MM.1S (cell line): Measurements from ENCODE around the gene NPW.

ENCODE experiments used
- DNase-seq: peaks from one replicate; pipeline ENCODE4 v3.0.0-alpha.2; 2015
- H2AFZ ChIP-seq: fragments of 300-600 bp; sonication (generic); 2 replicates; pipeline ENCODE4 v1.6.0; 2016; ENCODE audit warnings: antibody characterized with exemption, low read length
- H3F3A ChIP-seq: fragments of 300-600 bp; sonication (generic); 2 replicates; pipeline ENCODE4 v1.6.1; 2016; ENCODE audit warnings: mild to moderate bottlenecking, antibody characterized with exemption, low read length, moderate library complexity, mixed read lengths; ENCODE audit not compliant: insufficient read depth
- H3K27ac ChIP-seq: fragments of 300-600 bp; sonication (generic); 2 replicates; pipeline ENCODE4 v1.5.1; 2016; ENCODE audit warnings: mild to moderate bottlenecking, low read length
- H3K27me3 ChIP-seq: fragments of 300-600 bp; sonication (generic); replicated peaks from 2 replicates; pipeline ENCODE4 v1.6.0; 2016; ENCODE audit warnings: low read length; ENCODE audit not compliant: insufficient read depth
- H3K36me3 ChIP-seq: fragments of 300-600 bp; sonication (generic); replicated peaks from 2 replicates; pipeline ENCODE4 v1.6.1; 2016; ENCODE audit warnings: mild to moderate bottlenecking, low read length, mixed read lengths; ENCODE audit not compliant: insufficient read depth
- H3K4me1 ChIP-seq: fragments of 300-600 bp; sonication (generic); 2 replicates; pipeline ENCODE4 v1.6.1; 2016; ENCODE audit warnings: low read length, mixed read lengths
- H3K4me2 ChIP-seq: fragments of 300-600 bp; sonication (generic); 2 replicates; pipeline ENCODE4 v1.6.0; 2016; ENCODE audit warnings: low read depth, low read length
- H3K4me3 ChIP-seq: fragments of 300-600 bp; sonication (generic); 2 replicates; pipeline ENCODE4 v1.5.1; 2016; ENCODE audit warnings: low read length, mixed read lengths
- H3K79me2 ChIP-seq: fragments of 300-600 bp; sonication (generic); 2 replicates; pipeline ENCODE4 v1.6.1; 2016; ENCODE audit warnings: mixed run types, low read length, mixed read lengths
- H3K9ac ChIP-seq: fragments of 300-600 bp; sonication (generic); 2 replicates; pipeline ENCODE4 v1.6.1; 2016; ENCODE audit warnings: low read length, mixed read lengths
- H3K9me2 ChIP-seq: fragments of 300-600 bp; sonication (generic); replicated peaks from 2 replicates; pipeline ENCODE4 v1.6.1; 2016; ENCODE audit warnings: mild to moderate bottlenecking, low read length, mixed read lengths; ENCODE audit not compliant: insufficient read depth
- H3K9me3 ChIP-seq: fragments of 300-600 bp; sonication (generic); replicated peaks from 2 replicates; pipeline ENCODE4 v1.6.1; 2016; ENCODE audit warnings: mild to moderate bottlenecking, low read length, mixed read lengths; ENCODE audit not compliant: insufficient read depth
- H4K20me1 ChIP-seq: fragments of 300-600 bp; sonication (generic); 2 replicates; pipeline ENCODE4 v1.6.1; 2016; ENCODE audit warnings: mild to moderate bottlenecking, low read length, moderate library complexity, mixed read lengths; ENCODE audit not compliant: insufficient read depth
- CTCF ChIP-seq: fragments of 300-600 bp; sonication (generic); IDR thresholded peaks from 2 replicates; pipeline ENCODE4 v1.5.1; 2016; ENCODE audit warnings: antibody characterized with exemption, low read length, mixed read lengths
- EZH2 ChIP-seq: fragments of 300-600 bp; sonication (generic); optimal IDR thresholded peaks from 2 replicates; pipeline ENCODE3; 2017; ENCODE audit warnings: low read depth, mild to moderate bottlenecking, antibody characterized with exemption, low read length, mixed read lengths
- EZH2phosphoT487 ChIP-seq: fragments of 300-600 bp; sonication (generic); IDR thresholded peaks from 2 replicates; pipeline ENCODE4 v1.6.1; 2018; ENCODE audit warnings: antibody characterized with exemption, low read length

Gene NPW

GRCh38 chr16:1982991-1983543 is 36.5 kb upstream of the NPW start:
- TF ChIP-seq CTCF (no peak), EZH2 (peak; percentile 68), EZH2phosphoT487 (no peak)
- Histone ChIP-seq H4K20me1 (no peaks in the 10 kb centered on the region), H3K27ac (no peak overlapping the region), H3K4me1 (peaks cover 16% of the 10 kb centered on the region), H2AFZ (peak overlapping the region; percentile 62; the same call in 1 of the 2 replicates), H3K4me3 (peak overlapping the region; percentile 57), H3K79me2 (peaks cover 16% of the 10 kb centered on the region), H3F3A (peaks cover 27% of the 10 kb centered on the region), H3K9ac (no peak overlapping the region), H3K27me3 (peaks cover 39% of the 10 kb centered on the region), H3K9me2 (no peaks in the 10 kb centered on the region), H3K9me3 (no peaks in the 10 kb centered on the region), H3K36me3 (0 out of 2 replicates have a peak, but pooled peaks cover 4% of the 10 kb centered on the region), H3K4me2 (peak overlapping the region; percentile 97)
- DNase-seq: no peak

GRCh38 chr16:1983544-1984346 is 35.8 kb upstream of the NPW start, which contains the start of gene GFER:
GFER (plus strand) TSS chr16:1984193; CDS start chr16:1984219, 26 bp downstream.
- no peaks in the 10 kb centered on the region for H3K9me3 ChIP-seq
- TF ChIP-seq CTCF (peak; percentile 39), EZH2 (no peak), EZH2phosphoT487 (no peak)
- H3K27ac ChIP-seq: no peak within 1 kb of the TSS
- H2AFZ ChIP-seq: peak within 1 kb of the TSS; percentile 62
- peak within 1 kb of the TSS; percentile 97 for H3K4me2 ChIP-seq
- H3K27me3 ChIP-seq: peaks cover 39% of the 10 kb centered on the region
- no peaks in the 10 kb centered on the region for H4K20me1 ChIP-seq
- peak within 1 kb of the TSS; percentile 99 for H3K4me3 ChIP-seq
- H3K9ac ChIP-seq: peak within 1 kb of the TSS; percentile 86
- peaks cover 16% of the 10 kb centered on the region for H3K4me1 ChIP-seq
- 0 out of 2 replicates have a peak, but pooled peaks cover 4% of the 10 kb centered on the region for H3K36me3 ChIP-seq
- peaks cover 27% of the 10 kb centered on the region for H3F3A ChIP-seq
- H3K9me2 ChIP-seq: no peaks in the 10 kb centered on the region
- peaks cover 16% of the 10 kb centered on the region for H3K79me2 ChIP-seq
- DNase-seq: peak; percentile 90

GRCh38 chr16:1984347-1985225 is 35.0 kb upstream of the NPW start:
- H3K9me3 ChIP-seq: no peaks in the 10 kb centered on the region
- H2AFZ ChIP-seq: peak overlapping the region; percentile 9
- H3K79me2 ChIP-seq: peaks cover 16% of the 10 kb centered on the region
- H3F3A ChIP-seq: peaks cover 27% of the 10 kb centered on the region
- no peaks in the 10 kb centered on the region for H3K9me2 ChIP-seq
- H3K36me3 ChIP-seq: 0 out of 2 replicates have a peak, but pooled peaks cover 4% of the 10 kb centered on the region
- DNase-seq: no peak
- H3K4me3 ChIP-seq: peak overlapping the region; percentile 99
- peak overlapping the region; percentile 86 for H3K9ac ChIP-seq
- no peak overlapping the region for H3K27ac ChIP-seq
- H3K4me2 ChIP-seq: peak overlapping the region; percentile 91
- H3K27me3 ChIP-seq: peaks cover 39% of the 10 kb centered on the region
- TF ChIP-seq EZH2phosphoT487 (no peak), CTCF (no peak), EZH2 (no peak)
- H3K4me1 ChIP-seq: peaks cover 16% of the 10 kb centered on the region
- no peaks in the 10 kb centered on the region for H4K20me1 ChIP-seq
